ENCODE data around the gene USP30.

The USP30 gene

DNA sequence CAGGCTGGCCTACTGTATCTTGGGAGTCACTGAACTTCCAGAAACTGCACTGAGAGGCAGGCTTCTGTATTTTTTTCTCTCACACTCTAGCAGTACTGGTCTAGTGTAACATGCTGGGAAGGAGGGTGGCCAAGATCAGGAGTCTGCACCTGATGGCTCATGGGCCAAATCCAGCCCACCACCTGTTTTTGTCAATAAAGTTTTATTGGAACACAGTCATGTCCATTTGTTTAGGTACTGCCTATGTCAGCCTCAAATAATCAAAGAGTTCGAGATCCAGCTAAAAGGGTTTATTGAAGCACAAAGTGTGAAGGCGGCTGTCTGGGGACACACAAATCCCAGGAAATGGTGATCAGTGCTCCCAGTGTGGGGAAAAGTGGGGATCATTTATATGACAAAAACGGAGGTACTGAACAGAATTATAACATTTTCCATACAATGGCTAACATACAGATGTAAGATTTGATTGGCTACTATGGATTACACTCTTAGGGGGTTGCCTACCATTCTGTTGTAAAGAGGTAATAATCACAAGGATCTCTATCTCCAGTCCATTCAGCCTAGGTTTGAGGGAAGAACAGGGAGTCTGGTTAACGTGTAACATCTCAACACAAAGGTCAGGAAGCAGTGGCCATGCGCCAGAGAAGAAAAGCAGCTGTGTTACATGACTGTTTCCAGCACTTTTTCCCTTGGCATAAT lies 12.9 kb downstream of the USP30 start:
- no peak for DNase-seq (ENCODE audit: low read depth, low spot score)

DNA sequence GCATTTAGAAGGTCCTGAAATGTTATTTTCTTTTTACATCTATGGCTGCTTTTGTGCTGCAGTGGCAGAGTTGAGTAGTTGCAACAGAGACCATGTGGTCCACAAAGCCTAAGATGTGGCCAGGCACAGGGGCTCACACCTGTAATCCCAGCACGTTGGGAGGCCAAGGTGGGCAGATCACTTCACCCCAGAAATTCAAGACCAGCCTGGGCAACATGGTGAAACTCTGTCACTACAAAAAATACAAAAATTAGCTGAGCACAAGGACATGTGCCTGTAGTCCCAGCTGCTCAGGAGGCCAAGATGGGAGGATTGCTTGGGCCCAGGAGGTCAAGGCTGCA lies 13.4 kb downstream of the USP30 start:
- TF ChIP-seq, protein P1, sequence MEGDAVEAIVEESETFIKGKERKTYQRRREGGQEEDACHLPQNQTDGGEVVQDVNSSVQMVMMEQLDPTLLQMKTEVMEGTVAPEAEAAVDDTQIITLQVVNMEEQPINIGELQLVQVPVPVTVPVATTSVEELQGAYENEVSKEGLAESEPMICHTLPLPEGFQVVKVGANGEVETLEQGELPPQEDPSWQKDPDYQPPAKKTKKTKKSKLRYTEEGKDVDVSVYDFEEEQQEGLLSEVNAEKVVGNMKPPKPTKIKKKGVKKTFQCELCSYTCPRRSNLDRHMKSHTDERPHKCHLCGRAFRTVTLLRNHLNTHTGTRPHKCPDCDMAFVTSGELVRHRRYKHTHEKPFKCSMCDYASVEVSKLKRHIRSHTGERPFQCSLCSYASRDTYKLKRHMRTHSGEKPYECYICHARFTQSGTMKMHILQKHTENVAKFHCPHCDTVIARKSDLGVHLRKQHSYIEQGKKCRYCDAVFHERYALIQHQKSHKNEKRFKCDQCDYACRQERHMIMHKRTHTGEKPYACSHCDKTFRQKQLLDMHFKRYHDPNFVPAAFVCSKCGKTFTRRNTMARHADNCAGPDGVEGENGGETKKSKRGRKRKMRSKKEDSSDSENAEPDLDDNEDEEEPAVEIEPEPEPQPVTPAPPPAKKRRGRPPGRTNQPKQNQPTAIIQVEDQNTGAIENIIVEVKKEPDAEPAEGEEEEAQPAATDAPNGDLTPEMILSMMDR (IDR thresholded peaks at IDR 0.05; ENCODE audit: low read depth, low read length), result no peak
- in situ Hi-C loops (cut with HindIII; ENCODE audit: low sequenced_read_pairs), result no loop called here
- DNase-seq (ENCODE audit: low read depth, low spot score), result no peak
- H3K4me3 ChIP-seq (ENCODE audit: low read depth, low read length), result no peak overlapping the region

More for the DNA sequence above, 12.9 kb downstream of the USP30 start:
- TF ChIP-seq, protein P1 (IDR thresholded peaks at IDR 0.05; ENCODE audit: low read depth, low read length), result no peak
- in situ Hi-C loops (cut with HindIII; ENCODE audit: low sequenced_read_pairs), result no loop called here
- no peak overlapping the region for H3K4me3 ChIP-seq (ENCODE audit: low read depth, low read length)

DNA sequence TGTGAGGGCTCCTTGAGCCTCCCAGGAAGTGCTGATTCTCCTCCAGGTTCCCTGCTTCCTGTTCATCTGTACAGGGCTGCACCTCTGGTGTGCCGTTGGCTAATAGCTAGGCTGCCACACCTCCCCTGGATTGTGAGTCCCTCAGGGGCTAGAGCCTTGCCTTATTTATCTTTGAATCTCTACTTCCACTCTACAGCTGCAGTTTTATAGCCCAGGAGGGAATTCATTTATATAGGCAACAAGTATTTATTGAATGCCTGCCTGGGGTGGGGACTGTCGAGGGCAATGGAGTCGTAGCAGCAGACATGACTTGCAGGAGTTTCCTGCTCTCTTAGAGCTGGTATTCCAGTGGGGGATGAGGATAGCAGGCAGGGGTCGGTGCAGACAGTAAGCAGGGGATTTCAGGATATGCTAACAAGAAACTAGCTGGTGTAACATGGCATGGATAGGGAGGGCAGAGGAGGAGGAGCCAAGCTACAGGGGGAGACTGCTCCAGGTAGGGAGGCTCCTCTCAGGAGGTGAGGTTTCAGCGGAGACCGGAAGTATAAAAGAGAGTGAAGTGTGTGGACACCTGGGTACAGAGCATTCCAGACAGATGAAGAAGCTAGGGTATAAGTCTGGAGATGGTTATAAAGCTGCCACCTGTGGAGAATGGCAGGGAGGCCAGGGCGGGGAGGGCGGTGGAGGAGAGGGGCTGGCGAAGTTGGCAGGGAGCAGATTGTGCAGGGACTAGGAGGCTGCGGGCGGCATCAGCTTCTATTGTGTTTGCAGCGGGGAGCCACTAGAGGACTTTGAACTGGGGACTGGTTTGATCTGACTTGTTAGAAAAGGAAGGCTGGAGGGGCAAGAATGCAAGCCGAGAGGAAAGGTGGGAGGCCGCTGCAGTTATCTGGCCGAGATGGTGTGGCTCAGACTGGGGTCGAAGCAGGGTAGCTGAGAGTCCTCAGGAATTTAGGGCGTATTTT lies 17.2 kb downstream of the USP30 start:
- no peak overlapping the region for H3K4me3 ChIP-seq (ENCODE audit: low read depth, low read length)
- in situ Hi-C loops (cut with HindIII; ENCODE audit: low sequenced_read_pairs), result no loop called here
- TF ChIP-seq, protein P1 (IDR thresholded peaks at IDR 0.05; ENCODE audit: low read depth, low read length), result no peak
- no peak for DNase-seq (ENCODE audit: low read depth, low spot score)

DNA sequence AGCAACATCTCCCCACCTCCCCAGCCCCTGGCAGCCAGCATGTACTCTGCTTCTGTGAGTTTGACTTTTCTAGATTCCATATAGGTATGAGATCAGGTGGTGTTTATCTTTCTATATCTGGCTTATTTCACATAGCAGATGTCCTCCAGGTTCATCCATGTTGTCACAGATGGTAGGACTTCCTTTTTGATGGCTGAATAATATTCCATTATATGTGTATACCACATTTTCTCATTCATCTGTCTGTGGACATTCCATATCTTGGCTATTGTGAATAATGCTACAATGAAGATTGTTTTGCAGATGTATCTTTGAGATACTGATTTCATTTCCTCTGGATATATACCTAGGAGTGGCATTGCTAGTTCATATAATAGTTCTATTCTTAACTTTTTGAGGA lies 22.5 kb downstream of the USP30 start:
- no peak for DNase-seq (ENCODE audit: low read depth, low spot score)
- H3K4me3 ChIP-seq (ENCODE audit: low read depth, low read length), result no peak overlapping the region
- in situ Hi-C loops (cut with HindIII; ENCODE audit: low sequenced_read_pairs), result no loop called here
- TF ChIP-seq, protein P1 (IDR thresholded peaks at IDR 0.05; ENCODE audit: low read depth, low read length), result no peak

DNA sequence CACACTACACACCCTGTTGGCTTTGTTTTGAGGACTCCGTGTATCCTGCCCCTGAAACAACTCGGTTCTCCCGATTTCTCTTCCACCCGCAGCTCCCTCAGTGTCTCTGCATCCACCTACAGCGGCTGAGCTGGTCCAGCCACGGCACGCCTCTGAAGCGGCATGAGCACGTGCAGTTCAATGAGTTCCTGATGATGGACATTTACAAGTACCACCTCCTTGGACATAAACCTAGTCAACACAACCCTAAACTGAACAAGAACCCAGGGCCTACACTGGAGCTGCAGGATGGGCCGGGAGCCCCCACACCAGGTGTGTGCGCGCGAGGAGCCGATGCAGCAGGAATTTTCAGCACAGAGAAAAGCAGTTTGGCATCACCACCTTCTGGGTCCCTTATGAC lies 30.4 kb downstream of the USP30 start:
- no peak for DNase-seq (ENCODE audit: low read depth, low spot score)

DNA sequence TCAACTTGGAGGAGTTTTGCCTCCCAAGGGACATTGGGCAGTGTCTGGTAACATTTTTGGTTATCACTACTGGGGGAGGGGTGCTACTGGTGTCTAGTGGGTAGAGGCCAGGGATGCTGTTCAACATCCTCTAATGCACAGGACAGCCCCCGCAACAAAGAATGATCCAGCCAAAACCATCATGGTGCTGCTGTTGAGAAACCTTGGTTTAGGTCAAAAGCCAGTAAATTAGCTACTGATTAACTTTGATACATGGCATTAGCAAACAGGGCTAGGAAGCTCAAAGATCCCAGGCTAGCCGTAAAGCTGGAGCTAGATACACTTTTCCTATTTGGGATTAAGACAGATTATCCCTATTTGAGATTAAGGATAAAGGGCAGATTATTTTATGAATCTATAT lies 32.0 kb downstream of the USP30 start:
- no peak overlapping the region for H3K4me3 ChIP-seq (ENCODE audit: low read depth, low read length)
- in situ Hi-C loops (cut with HindIII; ENCODE audit: low sequenced_read_pairs), result no loop called here
- TF ChIP-seq, protein P1 (IDR thresholded peaks at IDR 0.05; ENCODE audit: low read depth, low read length), result no peak
- no peak for DNase-seq (ENCODE audit: low read depth, low spot score)

More for the DNA sequence above, 30.4 kb downstream of the USP30 start:
- in situ Hi-C loops (cut with HindIII; ENCODE audit: low sequenced_read_pairs), result no loop called here
- H3K4me3 ChIP-seq (ENCODE audit: low read depth, low read length), result no peak overlapping the region
- TF ChIP-seq, protein P1 (IDR thresholded peaks at IDR 0.05; ENCODE audit: low read depth, low read length), result no peak
